B cell (primary cell): ENCODE data around the gene HYPK. TPM values are rescaled to one million over a fixed set of nuclear protein-coding genes. Genes with fewer than 3 reads are reported as not detected.

Experiments used
- ATAC-seq: fragments of 200-7000 bp; cut with Tn5 transposase; one replicate; pipeline ENCODE4 v1.10.0; 2021; ENCODE audit warnings: low read depth, mild to moderate bottlenecking, moderate number of reproducible peaks, moderate library complexity
- CTCF ChIA-PET: fragments of 350-600 bp; sonication (Branson Sonifier 250); formaldehyde crosslinking; loops from one replicate; lab custom pipeline; 2021; ENCODE audit warnings: antibody characterized with exemption, inconsistent platforms; lab: Charles Lee
- POLR2A ChIA-PET: fragments of 350-600 bp; sonication (Branson Sonifier 250); formaldehyde crosslinking; loops from one replicate; lab custom pipeline; 2021; ENCODE audit warnings: antibody characterized with exemption; lab: Charles Lee
- DNase-seq: peaks from one replicate; pipeline ENCODE4 v3.0.0; 2013
- H2AFZ ChIP-seq: 2 replicates; pipeline ENCODE4 v1.6.1; 2012; ENCODE audit warnings: mild to moderate bottlenecking, low read depth, low read length; ENCODE audit not compliant: insufficient read depth, poor library complexity, severe bottlenecking
- H3K27ac ChIP-seq, 2 donors: 1 replicate in 1 of 2; 2 replicates in 1 of 2; pipeline ENCODE4 v1.5.1; 2012 to 2013; ENCODE audit warnings: low read length in 2 of 2, mild to moderate bottlenecking in 2 of 2, moderate library complexity in 1 of 2
- H3K27me3 ChIP-seq, 4 experiments: fragments of 200-600 bp in 1 of 4; sonication (generic) in 1 of 4; replicated peaks in 1 of 4; 1 replicate in 2 of 4; 2 replicates in 2 of 4; pipeline versions ENCODE4 v1.6.1 to v1.7.0; 2013 to 2016; ENCODE audit warnings: low read length in 3 of 4, mild to moderate bottlenecking in 2 of 4, mixed read lengths in 1 of 4, moderate library complexity in 1 of 4; ENCODE audit not compliant: insufficient read depth in 4 of 4, control insufficient read depth in 3 of 4; ENCODE audit errors: control extremely low read depth in 1 of 4
- H3K36me3 ChIP-seq, 2 experiments: replicated peaks in 1 of 2; 1 replicate in 1 of 2; 2 replicates in 1 of 2; pipeline versions ENCODE4 v1.6.1 to v1.7.1; 2013; ENCODE audit warnings: low read length in 1 of 2; ENCODE audit not compliant: insufficient read depth in 2 of 2, control insufficient read depth in 1 of 2; ENCODE audit errors: control extremely low read depth in 1 of 2, extremely low read depth in 1 of 2
- H3K4me1 ChIP-seq, 2 donors: fragments of 200-600 bp in 1 of 2; sonication (generic) in 1 of 2; 1 replicate in 1 of 2; 2 replicates in 1 of 2; pipeline versions ENCODE4 v1.5.1 to v1.6.1; 2013 to 2017; ENCODE audit warnings: low read length in 2 of 2; ENCODE audit not compliant: control insufficient read depth in 2 of 2, insufficient read depth in 2 of 2
- H3K4me2 ChIP-seq: replicated peaks from 2 replicates; pipeline ENCODE3; 2012; ENCODE audit warnings: mild to moderate bottlenecking, low read depth, low read length; ENCODE audit not compliant: poor library complexity, severe bottlenecking
- H3K4me3 ChIP-seq, 5 experiments: fragments of 200-600 bp in 1 of 5; sonication (generic) in 1 of 5; 1 replicate in 3 of 5; 2 replicates in 2 of 5; pipeline versions ENCODE4 v1.5.1 to v1.7.0; 2011 to 2016; ENCODE audit warnings: low read length in 4 of 5, mild to moderate bottlenecking in 4 of 5, low read depth in 2 of 5, control low read depth in 1 of 5, moderate library complexity in 1 of 5; ENCODE audit not compliant: insufficient read depth in 1 of 5; ENCODE audit errors: control extremely low read depth in 1 of 5, extremely low read depth in 1 of 5
- H3K79me2 ChIP-seq: fragments of 200-600 bp; sonication (generic); one replicate; pipeline ENCODE4 v1.6.0; 2016; ENCODE audit warnings: low read length; ENCODE audit not compliant: control insufficient read depth, insufficient read depth
- H3K9ac ChIP-seq: fragments of 200-600 bp; sonication (generic); 2 replicates; pipeline ENCODE4 v1.6.1; 2017; ENCODE audit warnings: mild to moderate bottlenecking, low read length, moderate library complexity
- H3K9me3 ChIP-seq, 3 donors: one replicate each; pipeline versions ENCODE4 v1.6.1 to v1.7.1; 2013; ENCODE audit warnings: low read length in 2 of 3; ENCODE audit not compliant: control insufficient read depth in 2 of 3, insufficient read depth in 1 of 3; ENCODE audit errors: control extremely low read depth in 1 of 3
- H4K20me1 ChIP-seq: 2 replicates; pipeline ENCODE4 v1.6.0; 2012; ENCODE audit warnings: mild to moderate bottlenecking, low read length; ENCODE audit not compliant: insufficient read depth, control insufficient read depth, poor library complexity, severe bottlenecking
- H3K27ac Mint-ChIP-seq: one replicate; pipeline ENCODE4 v1.8.0; 2021; ENCODE audit warnings: mixed read lengths
- H3K27me3 Mint-ChIP-seq: one replicate; pipeline ENCODE4 v1.8.0; 2021; ENCODE audit warnings: mixed read lengths
- H3K4me1 Mint-ChIP-seq: one replicate; pipeline ENCODE4 v1.8.0; 2021; ENCODE audit warnings: mixed read lengths
- H3K4me3 Mint-ChIP-seq: one replicate; pipeline ENCODE4 v1.8.0; 2021; ENCODE audit warnings: mixed read lengths
- H3K9me3 Mint-ChIP-seq: one replicate; pipeline ENCODE4 v1.8.0; 2022; ENCODE audit warnings: mixed read lengths; ENCODE audit not compliant: insufficient read depth
- EZH2 ChIP-seq: IDR thresholded peaks from 2 replicates; pipeline ENCODE4 v1.6.1; 2012; ENCODE audit warnings: borderline replicate concordance, low read depth, mild to moderate bottlenecking, moderate library complexity, low read length; ENCODE audit not compliant: insufficient read depth, poor library complexity, severe bottlenecking
- WGBS: methylation state at CpG from one replicate; pipeline ENCODE4 v1.1.5; 2013; ENCODE audit warnings: missing lambda C conversion rate; ENCODE audit not compliant: insufficient coverage; 5-methylcytosine and 5-hydroxymethylcytosine counted together
- intact Hi-C: fragments of 100-400 bp; cut with micrococcal nuclease; formaldehyde crosslinking; loops from one replicate; pipeline ENCODE4 v1.10.0; 2022
- polyA plus RNA-seq: library from polyadenylated mRNA; depleted of rRNA; stranded (reverse); fragments of >200 nt; gene quantifications from 2 replicates; pipeline ENCODE4 v1.2.3, GENCODE V29; 2012
- total RNA-seq, 2 donors: library from RNA; stranded (reverse); fragments of 120-200 nt in 1 of 2; gene quantifications; 1 replicate in 1 of 2; 2 replicates in 1 of 2; pipeline versions ENCODE4 v1.2.3 to v1.2.4, GENCODE V29; 2013 to 2022
- TF ChIP-seq, protein P1 (sequence below): fragments of 200-600 bp; IDR thresholded peaks from one replicate; pipeline ENCODE4 v1.8.0; 2022; ENCODE audit warnings: antibody characterized with exemption, mild to moderate bottlenecking

HYPK gene
- total and polyA plus RNA-seq, 2 donors (not counting 1 experiment from before 2014, with no cell fraction given) = 23.5 to 25.7 TPM

GRCh38 chr15:43795197-43795596 is 5.2 kb upstream of the HYPK start:
- peaks cover 23 to 59% of the 10 kb centered on the region in 2 donors for H3K4me1 ChIP-seq
- H3K9ac ChIP-seq = no peak overlapping the region
- H3K27me3 Mint-ChIP-seq = no peaks in the 10 kb centered on the region
- ChIA-PET POLR2A (no interaction called here), CTCF (interaction anchor here (1.0 to 3.2 kb wide), 2 partner anchors 18 to 25 kb away, joined by 4 to 13 read pairs; partner anchors contain the start of gene ELL3)
- peaks cover 34% of the 10 kb centered on the region for H3K79me2 ChIP-seq
- no peak overlapping the region for H3K27ac ChIP-seq
- intact Hi-C loops = no loop called here
- H2AFZ ChIP-seq = no peak overlapping the region
- peaks cover 0 to 55% of the 10 kb centered on the region in 2 experiments for H3K36me3 ChIP-seq
- no peak overlapping the region for H3K4me3 Mint-ChIP-seq
- ATAC-seq (no peak), DNase-seq (no peak)
- H3K9me3 ChIP-seq = peaks cover 0 to 12% (median 0%) of the 10 kb centered on the region in 3 donors
- H3K9me3 Mint-ChIP-seq = no peaks in the 10 kb centered on the region
- TF ChIP-seq EZH2 = no peak
- TF ChIP-seq, protein P1, sequence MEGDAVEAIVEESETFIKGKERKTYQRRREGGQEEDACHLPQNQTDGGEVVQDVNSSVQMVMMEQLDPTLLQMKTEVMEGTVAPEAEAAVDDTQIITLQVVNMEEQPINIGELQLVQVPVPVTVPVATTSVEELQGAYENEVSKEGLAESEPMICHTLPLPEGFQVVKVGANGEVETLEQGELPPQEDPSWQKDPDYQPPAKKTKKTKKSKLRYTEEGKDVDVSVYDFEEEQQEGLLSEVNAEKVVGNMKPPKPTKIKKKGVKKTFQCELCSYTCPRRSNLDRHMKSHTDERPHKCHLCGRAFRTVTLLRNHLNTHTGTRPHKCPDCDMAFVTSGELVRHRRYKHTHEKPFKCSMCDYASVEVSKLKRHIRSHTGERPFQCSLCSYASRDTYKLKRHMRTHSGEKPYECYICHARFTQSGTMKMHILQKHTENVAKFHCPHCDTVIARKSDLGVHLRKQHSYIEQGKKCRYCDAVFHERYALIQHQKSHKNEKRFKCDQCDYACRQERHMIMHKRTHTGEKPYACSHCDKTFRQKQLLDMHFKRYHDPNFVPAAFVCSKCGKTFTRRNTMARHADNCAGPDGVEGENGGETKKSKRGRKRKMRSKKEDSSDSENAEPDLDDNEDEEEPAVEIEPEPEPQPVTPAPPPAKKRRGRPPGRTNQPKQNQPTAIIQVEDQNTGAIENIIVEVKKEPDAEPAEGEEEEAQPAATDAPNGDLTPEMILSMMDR = no peak
- no peak overlapping the region for H3K4me2 ChIP-seq
- H3K27ac Mint-ChIP-seq = no peak overlapping the region
- peaks cover 36% of the 10 kb centered on the region for H4K20me1 ChIP-seq
- no peaks in the 10 kb centered on the region for H3K27me3 ChIP-seq
- WGBS = no CpG with 5 or more reads among the region's 2 CpGs
- H3K4me3 ChIP-seq = no peak overlapping the region
- peaks cover 71% of the 10 kb centered on the region for H3K4me1 Mint-ChIP-seq

DNA sequence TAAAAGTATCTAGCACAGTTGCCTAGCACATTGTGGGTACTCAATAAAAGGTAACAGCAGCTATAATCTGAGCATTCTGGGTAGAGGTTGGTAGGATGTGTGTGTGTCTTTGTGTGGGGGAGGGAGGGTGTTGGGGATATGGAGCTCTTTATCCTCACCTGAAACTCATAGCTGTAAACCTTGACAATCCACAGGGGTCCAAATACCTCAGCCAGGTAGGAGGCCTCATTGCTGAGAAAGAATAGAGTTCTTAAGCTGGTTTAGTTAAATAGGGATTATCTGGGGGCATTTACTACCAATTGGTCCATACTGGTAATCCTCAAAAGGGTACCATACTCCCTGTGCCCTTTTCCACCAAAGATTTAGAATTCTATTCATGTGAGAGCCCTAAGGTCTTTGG is 4.4 kb upstream of the HYPK start:
- H3K27me3 ChIP-seq = no peaks in the 10 kb centered on the region
- CTCF ChIA-PET = interaction anchor here (1.0 to 3.2 kb wide), 2 partner anchors 19 to 25 kb away, joined by 4 to 13 read pairs; partner anchors contain the start of gene ELL3
- peaks cover 36% of the 10 kb centered on the region for H4K20me1 ChIP-seq
- H3K27me3 Mint-ChIP-seq = no peaks in the 10 kb centered on the region
- no peak overlapping the region for H2AFZ ChIP-seq
- no peak overlapping the region for H3K9ac ChIP-seq
- H3K9me3 Mint-ChIP-seq = no peaks in the 10 kb centered on the region
- POLR2A ChIA-PET = no interaction called here
- peak overlapping the region; percentile 26 for H3K27ac Mint-ChIP-seq
- ATAC-seq (no peak), DNase-seq (no peak)
- intact Hi-C loops = no loop called here
- H3K4me2 ChIP-seq = no peak overlapping the region
- no peak overlapping the region for H3K4me3 ChIP-seq
- H3K79me2 ChIP-seq = peaks cover 42% of the 10 kb centered on the region
- peaks cover 21 to 56% of the 10 kb centered on the region in 2 donors for H3K4me1 ChIP-seq
- no peak overlapping the region for H3K27ac ChIP-seq
- TF ChIP-seq, protein P1 = no peak
- no peak for TF ChIP-seq EZH2
- no peak overlapping the region for H3K4me3 Mint-ChIP-seq
- peaks cover 0 to 12% (median 0%) of the 10 kb centered on the region in 3 donors for H3K9me3 ChIP-seq
- H3K4me1 Mint-ChIP-seq = peaks cover 74% of the 10 kb centered on the region
- H3K36me3 ChIP-seq = peaks cover 0 to 55% of the 10 kb centered on the region in 2 experiments
